B cell (primary cell): ENCODE results near the gene PTX4. TPM values are rescaled to one million over a fixed set of nuclear protein-coding genes. Genes with fewer than 3 reads are reported as not detected.
A peak's percentile ranks its signal among the peaks of the same experiment; 100 is the strongest.

ENCODE experiments used
- ATAC-seq: fragments of 200-7000 bp; cut with Tn5 transposase; one replicate; pipeline ENCODE4 v1.10.0; 2021; ENCODE audit warnings: low read depth, mild to moderate bottlenecking, moderate number of reproducible peaks, moderate library complexity
- CTCF ChIA-PET: fragments of 350-600 bp; sonication (Branson Sonifier 250); formaldehyde crosslinking; loops from one replicate; lab custom pipeline; 2021; ENCODE audit warnings: antibody characterized with exemption, inconsistent platforms; lab: Charles Lee
- POLR2A ChIA-PET: fragments of 350-600 bp; sonication (Branson Sonifier 250); formaldehyde crosslinking; loops from one replicate; lab custom pipeline; 2021; ENCODE audit warnings: antibody characterized with exemption; lab: Charles Lee
- DNase-seq: peaks from one replicate; pipeline ENCODE4 v3.0.0; 2013
- H2AFZ ChIP-seq: 2 replicates; pipeline ENCODE4 v1.6.1; 2012; ENCODE audit warnings: mild to moderate bottlenecking, low read depth, low read length; ENCODE audit not compliant: insufficient read depth, poor library complexity, severe bottlenecking
- H3K27ac ChIP-seq, 2 donors: 1 replicate in 1 of 2; 2 replicates in 1 of 2; pipeline ENCODE4 v1.5.1; 2012 to 2013; ENCODE audit warnings: low read length in 2 of 2, mild to moderate bottlenecking in 2 of 2, moderate library complexity in 1 of 2
- H3K27me3 ChIP-seq, 4 experiments: fragments of 200-600 bp in 1 of 4; sonication (generic) in 1 of 4; replicated peaks in 1 of 4; 1 replicate in 2 of 4; 2 replicates in 2 of 4; pipeline versions ENCODE4 v1.6.1 to v1.7.0; 2013 to 2016; ENCODE audit warnings: low read length in 3 of 4, mild to moderate bottlenecking in 2 of 4, mixed read lengths in 1 of 4, moderate library complexity in 1 of 4; ENCODE audit not compliant: insufficient read depth in 4 of 4, control insufficient read depth in 3 of 4; ENCODE audit errors: control extremely low read depth in 1 of 4
- H3K36me3 ChIP-seq, 2 experiments: replicated peaks in 1 of 2; 1 replicate in 1 of 2; 2 replicates in 1 of 2; pipeline versions ENCODE4 v1.6.1 to v1.7.1; 2013; ENCODE audit warnings: low read length in 1 of 2; ENCODE audit not compliant: insufficient read depth in 2 of 2, control insufficient read depth in 1 of 2; ENCODE audit errors: control extremely low read depth in 1 of 2, extremely low read depth in 1 of 2
- H3K4me1 ChIP-seq, 2 donors: fragments of 200-600 bp in 1 of 2; sonication (generic) in 1 of 2; 1 replicate in 1 of 2; 2 replicates in 1 of 2; pipeline versions ENCODE4 v1.5.1 to v1.6.1; 2013 to 2017; ENCODE audit warnings: low read length in 2 of 2; ENCODE audit not compliant: control insufficient read depth in 2 of 2, insufficient read depth in 2 of 2
- H3K4me2 ChIP-seq: replicated peaks from 2 replicates; pipeline ENCODE3; 2012; ENCODE audit warnings: mild to moderate bottlenecking, low read depth, low read length; ENCODE audit not compliant: poor library complexity, severe bottlenecking
- H3K4me3 ChIP-seq, 5 experiments: fragments of 200-600 bp in 1 of 5; sonication (generic) in 1 of 5; 1 replicate in 3 of 5; 2 replicates in 2 of 5; pipeline versions ENCODE4 v1.5.1 to v1.7.0; 2011 to 2016; ENCODE audit warnings: low read length in 4 of 5, mild to moderate bottlenecking in 4 of 5, low read depth in 2 of 5, control low read depth in 1 of 5, moderate library complexity in 1 of 5; ENCODE audit not compliant: insufficient read depth in 1 of 5; ENCODE audit errors: control extremely low read depth in 1 of 5, extremely low read depth in 1 of 5
- H3K79me2 ChIP-seq: fragments of 200-600 bp; sonication (generic); one replicate; pipeline ENCODE4 v1.6.0; 2016; ENCODE audit warnings: low read length; ENCODE audit not compliant: control insufficient read depth, insufficient read depth
- H3K9ac ChIP-seq: fragments of 200-600 bp; sonication (generic); 2 replicates; pipeline ENCODE4 v1.6.1; 2017; ENCODE audit warnings: mild to moderate bottlenecking, low read length, moderate library complexity
- H3K9me3 ChIP-seq, 3 donors: one replicate each; pipeline versions ENCODE4 v1.6.1 to v1.7.1; 2013; ENCODE audit warnings: low read length in 2 of 3; ENCODE audit not compliant: control insufficient read depth in 2 of 3, insufficient read depth in 1 of 3; ENCODE audit errors: control extremely low read depth in 1 of 3
- H4K20me1 ChIP-seq: 2 replicates; pipeline ENCODE4 v1.6.0; 2012; ENCODE audit warnings: mild to moderate bottlenecking, low read length; ENCODE audit not compliant: insufficient read depth, control insufficient read depth, poor library complexity, severe bottlenecking
- H3K27ac Mint-ChIP-seq: one replicate; pipeline ENCODE4 v1.8.0; 2021; ENCODE audit warnings: mixed read lengths
- H3K27me3 Mint-ChIP-seq: one replicate; pipeline ENCODE4 v1.8.0; 2021; ENCODE audit warnings: mixed read lengths
- H3K4me1 Mint-ChIP-seq: one replicate; pipeline ENCODE4 v1.8.0; 2021; ENCODE audit warnings: mixed read lengths
- H3K4me3 Mint-ChIP-seq: one replicate; pipeline ENCODE4 v1.8.0; 2021; ENCODE audit warnings: mixed read lengths
- H3K9me3 Mint-ChIP-seq: one replicate; pipeline ENCODE4 v1.8.0; 2022; ENCODE audit warnings: mixed read lengths; ENCODE audit not compliant: insufficient read depth
- EZH2 ChIP-seq: IDR thresholded peaks from 2 replicates; pipeline ENCODE4 v1.6.1; 2012; ENCODE audit warnings: borderline replicate concordance, low read depth, mild to moderate bottlenecking, moderate library complexity, low read length; ENCODE audit not compliant: insufficient read depth, poor library complexity, severe bottlenecking
- WGBS: methylation state at CpG from one replicate; pipeline ENCODE4 v1.1.5; 2013; ENCODE audit warnings: missing lambda C conversion rate; ENCODE audit not compliant: insufficient coverage; 5-methylcytosine and 5-hydroxymethylcytosine counted together
- intact Hi-C: fragments of 100-400 bp; cut with micrococcal nuclease; formaldehyde crosslinking; loops from one replicate; pipeline ENCODE4 v1.10.0; 2022
- polyA plus RNA-seq: library from polyadenylated mRNA; depleted of rRNA; stranded (reverse); fragments of >200 nt; gene quantifications from 2 replicates; pipeline ENCODE4 v1.2.3, GENCODE V29; 2012
- total RNA-seq, 2 donors: library from RNA; stranded (reverse); fragments of 120-200 nt in 1 of 2; gene quantifications; 1 replicate in 1 of 2; 2 replicates in 1 of 2; pipeline versions ENCODE4 v1.2.3 to v1.2.4, GENCODE V29; 2013 to 2022
- TF ChIP-seq, protein P1 (sequence below): fragments of 200-600 bp; IDR thresholded peaks from one replicate; pipeline ENCODE4 v1.8.0; 2022; ENCODE audit warnings: antibody characterized with exemption, mild to moderate bottlenecking

The PTX4 gene
- total and polyA plus RNA-seq, 2 donors (not counting 1 experiment from before 2014, with no cell fraction given), result 0.33 TPM; not detected in 1

DNA sequence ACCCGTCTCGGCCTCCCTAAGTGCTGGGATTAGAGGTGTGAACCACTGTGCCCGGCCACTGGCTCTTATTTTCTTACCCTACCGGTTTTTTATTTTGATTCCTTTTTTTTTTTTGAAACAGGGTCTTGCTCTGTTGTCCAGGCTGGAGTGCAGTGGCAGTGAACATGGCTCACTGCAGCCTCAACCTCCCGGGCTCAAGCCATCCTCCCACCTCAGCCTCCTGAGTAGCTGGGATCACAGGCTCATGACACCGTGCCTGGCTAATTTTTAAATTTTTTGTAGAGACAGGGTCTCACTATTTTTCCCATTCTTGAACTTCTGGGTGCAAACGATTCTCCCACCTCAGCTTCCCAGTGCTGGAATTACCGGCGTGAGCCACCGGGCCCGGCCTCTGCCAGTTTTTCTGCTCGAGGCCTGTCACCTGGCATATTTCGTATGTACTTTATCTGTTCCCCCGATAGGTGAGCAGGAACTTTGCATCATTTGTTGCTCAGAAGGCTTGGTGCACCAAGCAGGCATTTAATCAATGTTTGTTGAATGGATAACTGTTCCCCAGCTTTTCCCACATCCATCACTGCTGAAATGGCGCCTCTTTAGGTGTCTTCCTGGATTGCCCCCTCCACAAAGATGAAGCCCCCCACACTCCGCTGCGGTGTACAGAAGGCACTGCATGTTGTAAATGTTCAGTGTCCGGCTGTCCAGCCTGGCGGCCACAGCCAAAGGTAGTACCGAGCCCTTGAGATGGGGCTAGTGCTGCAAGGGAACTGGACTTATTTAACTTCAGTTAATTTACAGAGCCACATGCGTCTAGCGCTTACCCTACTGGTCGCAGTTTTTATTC is 3.6 kb upstream of the PTX4 start:
- intact Hi-C loops, result loop anchor here (2.0 to 5.0 kb wide), 2 partner anchors 34 to 120 kb away; partner anchors contain the start of genes CRAMP1 and IFT140
- peaks cover 17 to 25% of the 10 kb centered on the region in 2 donors for H3K4me1 ChIP-seq
- ChIA-PET POLR2A (interaction anchor here (0.5 to 2.9 kb wide), 11 partner anchors 12 to 170 kb away, joined by 3 to 21 read pairs (median 3); partner anchors contain the start of genes CCDC154 and UQCC4), CTCF (interaction anchor here (1.0 to 1.6 kb wide), 4 partner anchors 10 to 64 kb away, joined by 3 to 9 read pairs (median 4); no protein-coding TSS in a partner anchor)
- H3K79me2 ChIP-seq, result peaks cover 49% of the 10 kb centered on the region
- H3K9ac ChIP-seq, result peak overlapping the region; percentile 85
- H3K4me1 Mint-ChIP-seq, result peaks cover 17% of the 10 kb centered on the region
- H3K9me3 Mint-ChIP-seq, result no peaks in the 10 kb centered on the region
- no peaks in the 10 kb centered on the region for H3K27me3 Mint-ChIP-seq
- H3K4me3 Mint-ChIP-seq, result peak overlapping the region; percentile 97
- TF ChIP-seq, protein P1, sequence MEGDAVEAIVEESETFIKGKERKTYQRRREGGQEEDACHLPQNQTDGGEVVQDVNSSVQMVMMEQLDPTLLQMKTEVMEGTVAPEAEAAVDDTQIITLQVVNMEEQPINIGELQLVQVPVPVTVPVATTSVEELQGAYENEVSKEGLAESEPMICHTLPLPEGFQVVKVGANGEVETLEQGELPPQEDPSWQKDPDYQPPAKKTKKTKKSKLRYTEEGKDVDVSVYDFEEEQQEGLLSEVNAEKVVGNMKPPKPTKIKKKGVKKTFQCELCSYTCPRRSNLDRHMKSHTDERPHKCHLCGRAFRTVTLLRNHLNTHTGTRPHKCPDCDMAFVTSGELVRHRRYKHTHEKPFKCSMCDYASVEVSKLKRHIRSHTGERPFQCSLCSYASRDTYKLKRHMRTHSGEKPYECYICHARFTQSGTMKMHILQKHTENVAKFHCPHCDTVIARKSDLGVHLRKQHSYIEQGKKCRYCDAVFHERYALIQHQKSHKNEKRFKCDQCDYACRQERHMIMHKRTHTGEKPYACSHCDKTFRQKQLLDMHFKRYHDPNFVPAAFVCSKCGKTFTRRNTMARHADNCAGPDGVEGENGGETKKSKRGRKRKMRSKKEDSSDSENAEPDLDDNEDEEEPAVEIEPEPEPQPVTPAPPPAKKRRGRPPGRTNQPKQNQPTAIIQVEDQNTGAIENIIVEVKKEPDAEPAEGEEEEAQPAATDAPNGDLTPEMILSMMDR, result no peak
- no peak for TF ChIP-seq EZH2
- peak overlapping the region; percentile 99 for H3K27ac Mint-ChIP-seq
- peak overlapping the region; percentile 90 for H2AFZ ChIP-seq
- no peak for ATAC-seq
- peak overlapping the region; percentile 99 for H3K4me2 ChIP-seq
- no peak for DNase-seq
- peak overlapping the region in 4 of 5 experiments; percentile 54 to 78 (median 70) for H3K4me3 ChIP-seq
- WGBS, result 93% methylated on average over 18 of the region's 23 CpGs
- H3K27me3 ChIP-seq, result no peaks in the 10 kb centered on the region
- peaks cover 31% of the 10 kb centered on the region for H4K20me1 ChIP-seq
- peaks cover 0 to 26% of the 10 kb centered on the region in 2 experiments for H3K36me3 ChIP-seq
- H3K27ac ChIP-seq, result peak overlapping the region; percentile 95 to 96
- no peaks in the 10 kb centered on the region for H3K9me3 ChIP-seq
